Epidermal melanocyte (primary cell): ENCODE data around the gene ODAD3.
"Not testable (repeated sequence)": the region's sequence is repeated elsewhere in the genome, so short reads cannot be mapped to it uniquely, and the experiment has no call there.

Source experiments
- DNase-seq: peaks from one replicate; pipeline ENCODE4 v3.0.0; 2011; ENCODE audit warnings: low spot score; ENCODE audit not compliant: insufficient read length

Gene ODAD3

GRCh38 chr19:11405846-11406643 is 28.9 kb downstream of the ODAD3 start:
- no peak for DNase-seq

GRCh38 chr19:11404588-11405222 is 30.2 kb downstream of the ODAD3 start:
- no peak for DNase-seq

GRCh38 chr19:11401808-11402543 is 32.9 kb downstream of the ODAD3 start:
- no peak for DNase-seq

- DNase-seq, result no peak
These were observed 34.1 kb downstream of the ODAD3 start for GRCh38 chr19:11400798-11401197.

GRCh38 chr19:11399667-11400066 is 35.3 kb downstream of the ODAD3 start:
- DNase-seq, result no peak

- no peak for DNase-seq
These were observed 37.8 kb downstream of the ODAD3 start for GRCh38 chr19:11397089-11397610.

- DNase-seq, result no peak
These were observed 43.8 kb downstream of the ODAD3 start for GRCh38 chr19:11390933-11391680.

- DNase-seq, result no peak
These were observed 44.6 kb downstream of the ODAD3 start for GRCh38 chr19:11390359-11390758.

GRCh38 chr19:11387162-11388034 is 47.5 kb downstream of the ODAD3 start:
- no peak for DNase-seq

GRCh38 chr19:11384778-11385129 is 50.2 kb downstream of the ODAD3 start:
- no peak for DNase-seq

- no peak for DNase-seq
These were observed 51.2 kb downstream of the ODAD3 start for GRCh38 chr19:11383706-11384048.

- DNase-seq, result no peak
These were observed 51.8 kb downstream of the ODAD3 start for GRCh38 chr19:11382898-11383705.

GRCh38 chr19:11380653-11381537 is 54.0 kb downstream of the ODAD3 start:
- DNase-seq, result peak; percentile 99

- DNase-seq, result no peak
These were observed 55.0 kb downstream of the ODAD3 start for GRCh38 chr19:11379857-11380350.

GRCh38 chr19:11379269-11379845 is 55.6 kb downstream of the ODAD3 start:
- DNase-seq, result not testable (repeated sequence)

- no peak for DNase-seq
These were observed 56.4 kb downstream of the ODAD3 start for GRCh38 chr19:11378319-11379189.

- DNase-seq, result no peak
These were observed 57.2 kb downstream of the ODAD3 start for GRCh38 chr19:11377756-11378155.
